HG02623 (cell line): ENCODE data around the gene KLHDC7B.

ENCODE experiments used
- ATAC-seq: cut with Tn5 transposase; IDR thresholded peaks from one replicate; pipeline ENCODE4 v1.9.1; 2021; ENCODE audit warnings: moderate library complexity; ENCODE audit not compliant: unreplicated experiment

KLHDC7B gene

DNA sequence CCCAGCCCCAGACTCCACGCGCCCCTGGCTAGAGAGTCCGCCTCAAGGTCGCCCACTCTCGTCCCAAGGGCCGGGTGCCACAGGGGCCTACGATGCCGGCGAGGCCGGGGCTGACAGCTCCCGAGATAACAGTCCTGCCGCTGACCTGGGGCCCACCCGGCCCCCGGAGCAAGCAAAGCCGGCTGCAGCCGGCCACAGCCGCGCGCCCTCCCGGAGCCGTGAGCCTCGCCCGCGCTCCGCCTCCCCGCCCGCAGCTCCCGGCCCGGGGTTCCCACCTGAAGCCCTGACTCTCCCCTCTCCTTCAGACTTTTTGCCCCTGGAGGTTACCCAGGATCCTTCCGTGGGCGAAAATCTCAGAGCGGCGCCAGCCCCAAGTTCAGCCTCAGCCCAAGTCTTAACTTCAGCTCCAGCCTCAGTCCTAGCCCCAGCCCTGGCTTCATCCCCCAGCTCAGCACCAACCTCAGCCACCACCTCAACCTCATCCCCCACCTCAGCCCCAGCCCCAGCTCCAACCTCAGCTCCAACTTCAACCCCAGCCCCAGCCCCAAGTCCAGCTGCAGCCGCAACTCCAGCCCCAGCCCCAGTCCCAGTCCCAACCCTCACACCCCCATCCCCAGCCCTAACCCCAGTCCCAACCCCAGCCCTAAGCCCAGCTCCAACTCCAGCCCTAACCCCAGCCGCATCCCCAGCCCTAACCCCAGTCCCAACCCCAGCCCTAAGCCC, 1.7 kb downstream of the KLHDC7B start:
- no peak for ATAC-seq

DNA sequence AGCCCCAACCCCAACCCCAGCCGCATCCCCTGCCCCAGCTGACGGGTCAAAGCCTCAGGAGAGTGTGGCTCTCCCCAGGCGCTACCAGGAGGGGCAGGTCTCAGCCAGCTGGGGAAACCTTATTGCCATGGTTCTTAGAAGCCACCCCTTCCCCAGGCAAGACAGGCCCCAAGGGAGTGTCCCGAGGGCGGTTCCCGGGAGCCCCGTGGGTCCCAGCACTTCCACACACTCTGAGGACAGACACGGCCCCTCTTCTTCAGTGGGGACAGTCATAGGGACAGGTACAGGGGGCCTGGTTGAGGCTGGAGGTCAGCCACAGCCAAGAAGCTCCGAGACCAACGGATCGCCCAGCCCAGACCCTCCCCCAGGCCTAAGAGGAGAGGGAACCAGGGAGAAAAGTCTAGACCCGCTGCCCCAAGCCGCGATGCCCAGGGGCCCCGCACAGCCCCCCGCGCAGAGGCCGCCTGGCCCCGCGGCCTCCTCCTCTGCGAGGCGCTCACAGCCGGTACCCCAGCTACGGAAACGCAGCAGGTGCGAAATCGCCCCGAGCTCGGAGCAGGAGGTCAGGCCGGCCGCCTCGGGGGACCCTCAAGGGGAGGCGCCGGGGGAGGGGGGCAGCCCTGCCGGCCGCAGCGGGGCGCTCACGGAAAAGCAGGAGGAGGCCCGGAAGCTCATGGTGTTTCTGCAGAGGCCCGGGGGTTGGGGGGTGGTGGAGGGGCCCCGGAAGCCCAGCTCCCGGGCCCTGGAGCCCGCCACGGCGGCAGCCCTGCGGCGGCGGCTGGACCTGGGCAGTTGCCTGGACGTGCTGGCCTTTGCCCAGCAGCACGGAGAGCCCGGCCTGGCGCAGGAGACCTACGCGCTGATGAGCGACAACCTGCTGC, 2.6 kb downstream of the KLHDC7B start:
- no peak for ATAC-seq

DNA sequence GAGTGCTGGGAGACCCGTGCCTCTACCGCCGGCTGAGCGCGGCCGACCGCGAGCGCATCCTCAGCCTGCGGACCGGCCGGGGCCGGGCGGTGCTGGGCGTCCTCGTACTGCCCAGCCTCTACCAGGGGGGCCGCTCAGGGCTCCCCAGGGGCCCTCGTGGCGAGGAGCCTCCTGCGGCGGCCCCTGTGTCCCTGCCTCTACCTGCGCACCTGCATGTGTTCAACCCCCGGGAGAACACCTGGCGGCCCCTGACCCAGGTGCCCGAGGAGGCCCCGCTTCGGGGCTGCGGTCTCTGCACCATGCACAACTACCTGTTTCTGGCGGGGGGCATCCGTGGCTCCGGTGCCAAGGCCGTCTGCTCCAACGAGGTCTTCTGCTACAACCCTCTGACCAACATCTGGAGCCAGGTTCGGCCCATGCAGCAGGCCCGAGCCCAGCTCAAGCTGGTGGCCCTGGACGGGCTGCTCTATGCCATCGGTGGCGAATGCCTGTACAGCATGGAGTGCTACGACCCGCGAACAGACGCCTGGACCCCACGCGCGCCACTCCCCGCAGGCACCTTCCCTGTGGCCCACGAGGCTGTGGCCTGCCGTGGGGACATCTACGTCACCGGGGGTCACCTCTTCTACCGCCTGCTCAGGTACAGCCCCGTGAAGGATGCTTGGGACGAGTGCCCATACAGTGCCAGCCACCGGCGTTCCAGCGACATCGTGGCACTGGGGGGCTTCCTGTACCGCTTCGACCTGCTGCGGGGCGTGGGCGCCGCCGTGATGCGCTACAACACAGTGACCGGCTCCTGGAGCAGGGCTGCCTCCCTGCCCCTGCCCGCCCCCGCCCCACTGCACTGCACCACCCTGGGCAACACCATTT, 3.5 kb downstream of the KLHDC7B start:
- no peak for ATAC-seq

DNA sequence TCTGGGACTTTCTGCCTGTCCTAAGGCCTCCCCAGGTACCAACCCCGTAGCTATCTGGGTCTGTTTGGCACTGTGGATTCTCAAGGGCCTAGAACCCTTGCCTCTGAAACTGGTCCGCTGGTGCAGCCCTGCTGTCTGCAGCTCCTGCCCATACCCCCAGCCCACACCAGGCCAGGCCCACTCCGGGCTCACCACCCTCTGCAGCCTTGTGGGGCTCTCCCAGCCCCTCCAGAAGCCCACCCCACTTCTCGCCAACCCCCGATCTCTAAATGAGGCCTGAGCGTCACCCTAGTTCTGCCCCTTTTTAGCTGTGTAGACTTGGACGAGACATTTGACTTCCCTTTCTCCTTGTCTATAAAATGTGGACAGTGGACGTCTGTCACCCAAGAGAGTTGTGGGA, 4.7 kb downstream of the KLHDC7B start:
- ATAC-seq = no peak

DNA sequence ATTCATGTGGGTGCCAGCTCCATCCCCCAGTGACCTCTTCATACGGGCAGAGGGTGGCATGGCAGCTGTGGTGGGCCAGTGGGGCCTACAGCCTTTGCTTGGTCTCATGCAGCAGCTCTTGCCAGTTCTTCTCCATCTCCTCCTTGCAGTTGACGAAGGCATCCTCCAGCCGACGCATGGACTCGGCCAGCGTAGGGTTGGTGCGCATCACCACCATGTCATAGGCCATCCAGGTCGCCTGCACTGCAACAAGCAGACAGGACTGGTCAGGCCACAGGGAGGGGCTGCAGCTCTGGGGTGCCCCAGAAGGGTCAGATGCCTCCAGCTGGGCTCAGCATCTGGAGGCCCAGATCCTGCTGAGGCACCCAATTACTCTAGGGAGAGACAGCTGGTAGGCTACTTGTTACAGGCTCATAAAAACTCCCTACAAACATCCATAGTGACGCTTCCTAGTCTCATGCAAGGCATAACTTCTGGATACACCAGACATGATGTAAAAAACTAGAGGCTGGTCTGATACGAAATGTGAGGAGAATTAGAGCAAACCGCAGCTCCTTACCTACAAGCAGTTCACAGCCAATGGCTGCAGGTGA, 5.6 kb downstream of the KLHDC7B start:
- ATAC-seq = no peak

DNA sequence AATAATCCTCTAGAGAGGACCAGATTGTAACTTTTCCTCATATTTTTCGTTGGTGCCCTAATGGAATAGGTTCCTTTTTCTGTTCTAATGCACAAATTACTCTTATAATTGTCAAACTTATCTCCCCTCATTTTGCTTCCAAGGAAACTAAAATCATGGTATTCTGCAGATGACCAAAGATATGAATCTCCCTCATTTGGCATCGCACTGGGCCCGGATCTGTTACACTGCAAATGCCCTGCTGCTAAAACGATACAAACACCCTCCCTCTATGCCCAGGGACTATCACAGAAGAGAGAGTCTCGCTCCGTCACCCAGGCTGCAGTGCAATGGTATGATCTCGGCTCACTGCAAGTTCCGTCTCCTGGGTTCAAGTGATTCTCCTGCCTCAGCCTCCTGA, 7.6 kb downstream of the KLHDC7B start:
- no peak for ATAC-seq

DNA sequence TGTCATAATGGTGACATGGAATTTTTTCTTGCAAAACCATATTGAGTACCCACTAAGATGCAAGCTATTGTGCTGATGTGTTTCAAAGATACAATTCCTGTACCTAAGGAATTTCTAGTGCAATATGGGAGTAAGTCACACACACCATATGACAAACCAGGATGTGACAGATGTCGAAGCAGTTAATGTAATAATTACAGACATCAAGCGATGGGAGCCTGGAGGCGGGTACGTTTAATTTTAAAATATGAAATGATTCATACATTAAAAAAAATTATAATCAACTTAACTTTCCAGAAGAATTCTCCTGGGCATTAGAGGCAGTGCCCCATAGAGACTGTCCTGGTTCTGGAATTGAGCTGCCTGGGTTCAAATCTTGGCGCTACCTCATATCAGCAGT, 11.0 kb downstream of the KLHDC7B start:
- no peak for ATAC-seq

DNA sequence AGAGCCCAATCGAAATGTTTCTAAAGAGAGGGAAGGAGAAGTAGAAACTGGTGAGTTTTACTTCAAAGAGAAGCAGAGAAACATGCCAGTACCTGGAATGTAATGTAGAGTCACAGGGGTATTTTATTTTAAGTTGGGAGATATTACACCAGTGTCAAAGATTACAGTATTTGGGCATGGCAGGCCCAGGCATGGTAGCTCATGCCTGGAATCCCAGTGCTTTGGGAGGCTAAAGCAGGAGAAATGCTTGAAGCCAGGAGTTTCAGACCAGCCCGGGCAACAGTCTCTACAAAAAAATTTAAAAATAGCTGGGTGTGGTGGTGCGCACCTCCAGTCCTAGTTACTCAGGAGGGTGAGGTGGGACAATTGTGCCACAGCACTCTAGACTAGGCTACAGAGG, 14.3 kb downstream of the KLHDC7B start:
- ATAC-seq = no peak

DNA sequence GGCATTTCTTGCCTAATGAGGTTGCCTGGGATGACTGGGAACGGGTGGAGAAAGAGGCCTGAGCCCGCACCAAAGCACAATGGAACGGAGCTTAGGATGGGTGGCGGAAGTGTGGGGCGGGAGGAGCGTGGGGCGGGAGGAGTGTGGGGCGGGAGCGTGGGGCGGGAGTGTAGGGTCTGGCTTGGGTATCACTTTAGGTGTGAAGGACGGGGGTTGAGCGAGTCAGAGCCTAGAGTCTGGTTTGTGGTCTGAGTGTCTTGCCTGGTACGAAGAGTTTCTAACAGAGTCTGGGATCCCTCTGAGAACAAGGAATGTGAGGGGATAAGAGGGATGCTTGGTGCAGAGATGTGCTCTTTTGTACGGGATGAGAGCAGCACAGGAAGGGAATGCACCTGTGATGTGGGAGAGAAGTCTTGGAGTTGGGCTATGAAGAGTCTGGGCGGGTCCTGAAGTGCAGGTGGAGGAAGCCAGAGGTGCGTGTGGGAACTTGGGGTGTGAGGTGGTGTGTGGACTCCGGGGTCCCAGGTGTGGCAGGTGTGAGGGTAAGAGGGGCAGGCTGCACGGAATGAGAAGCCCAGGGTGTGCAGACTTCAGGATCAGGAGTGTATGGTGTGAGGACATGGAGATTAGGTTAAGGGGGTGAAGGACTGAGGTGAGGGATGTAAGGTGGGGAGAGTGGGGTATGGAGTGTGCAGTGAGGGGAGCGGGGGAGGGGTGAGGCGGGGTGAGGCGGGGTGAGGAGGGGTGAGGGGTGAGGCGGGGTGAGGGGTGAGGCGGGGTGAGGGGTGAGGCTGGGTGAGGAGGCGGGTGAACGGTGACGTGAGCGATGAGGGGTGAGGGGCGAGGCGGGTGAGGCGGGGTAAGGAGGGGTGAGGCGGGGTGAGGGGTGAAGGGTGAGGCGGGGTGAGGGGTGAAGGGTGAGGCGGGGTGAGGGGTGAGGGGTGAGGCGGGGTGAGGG, 16.0 kb downstream of the KLHDC7B start:
- ATAC-seq = no peak

DNA sequence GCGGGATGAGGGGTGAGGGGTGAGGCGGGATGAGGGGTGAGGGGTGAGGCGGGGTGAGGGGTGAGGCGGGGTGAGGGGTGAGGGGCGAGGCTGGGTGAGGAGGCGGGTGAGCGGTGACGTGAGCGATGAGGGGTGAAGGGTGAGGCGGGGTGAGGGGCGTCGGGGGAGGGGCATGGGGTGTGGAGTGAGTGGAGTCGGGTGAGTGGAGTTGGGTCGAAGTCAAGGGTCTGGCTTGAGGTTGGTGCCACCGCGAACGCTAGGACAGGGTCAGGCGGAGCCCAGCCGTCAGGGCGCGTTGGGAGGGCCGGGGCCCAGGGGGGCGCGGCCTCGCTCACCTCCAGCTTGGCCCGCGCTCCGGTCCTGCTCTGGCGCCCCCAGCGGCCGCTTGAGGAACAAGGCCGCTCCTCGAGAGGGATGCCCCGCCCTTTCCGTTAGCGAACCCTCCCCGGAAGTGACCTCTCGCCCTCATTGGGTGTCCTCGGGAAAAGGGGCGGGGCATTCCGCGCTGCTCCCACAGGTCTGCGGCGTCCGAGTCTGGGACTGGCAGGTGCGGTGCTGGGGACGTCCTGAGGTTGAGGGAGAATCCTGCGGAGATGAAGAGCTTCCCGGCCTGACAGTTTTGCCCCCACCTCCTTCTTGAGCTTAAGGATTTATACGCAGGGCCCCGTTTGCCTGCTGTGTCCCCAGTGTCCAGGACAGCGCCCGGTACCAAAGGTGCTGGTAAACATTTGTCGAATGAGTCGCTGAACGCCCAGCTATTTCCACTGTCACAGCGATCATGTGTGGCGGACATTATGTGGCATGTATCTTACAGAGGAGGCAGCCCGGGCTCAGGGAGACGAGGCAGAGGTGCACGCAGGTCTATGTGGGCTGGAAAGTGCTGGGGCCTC, 17.1 kb downstream of the KLHDC7B start, which contains the start of gene SYCE3:
Gene SYCE3 (minus strand): TSS at position 397 of the 890 bp plus-strand sequence. CDS start 6,514 bp downstream, outside the sequence.
- peak; percentile 82 for ATAC-seq

DNA sequence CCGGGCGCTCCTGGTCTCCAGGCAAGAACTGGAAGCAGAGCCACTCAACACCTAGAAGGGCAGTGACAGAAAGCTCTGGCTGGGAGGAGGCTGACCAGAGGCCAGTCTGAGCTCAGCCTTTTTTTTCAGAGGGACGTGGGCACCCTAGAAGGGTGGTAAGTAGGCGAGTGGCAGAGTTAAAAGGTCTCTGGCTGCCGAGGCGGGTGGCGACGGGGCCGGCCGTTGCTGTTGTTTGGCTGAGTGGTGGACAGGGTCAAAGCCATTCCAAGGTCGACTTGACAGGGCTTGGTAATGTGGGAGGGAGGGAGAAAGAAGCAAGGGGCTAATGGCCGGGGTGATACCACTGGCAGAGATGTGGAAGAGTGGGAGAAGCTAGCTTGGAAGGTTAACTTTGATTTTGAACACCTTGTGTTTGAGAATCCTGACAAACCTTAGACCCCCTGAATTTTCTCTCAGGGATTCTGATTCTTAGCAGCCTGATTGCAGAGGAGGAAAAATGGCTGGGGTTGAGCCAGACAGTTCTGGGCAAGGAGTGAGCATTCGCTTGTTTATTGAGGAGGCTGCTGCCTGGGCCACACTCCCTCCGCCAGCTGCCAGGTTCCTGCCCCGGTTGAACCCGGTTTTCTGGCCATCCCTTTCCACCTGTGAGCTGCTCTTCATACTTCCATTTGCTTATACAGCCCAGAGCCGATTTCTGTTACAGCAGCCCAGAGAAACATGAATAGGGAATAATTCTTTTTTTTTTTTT, 17.9 kb downstream of the KLHDC7B start:
- no peak for ATAC-seq

DNA sequence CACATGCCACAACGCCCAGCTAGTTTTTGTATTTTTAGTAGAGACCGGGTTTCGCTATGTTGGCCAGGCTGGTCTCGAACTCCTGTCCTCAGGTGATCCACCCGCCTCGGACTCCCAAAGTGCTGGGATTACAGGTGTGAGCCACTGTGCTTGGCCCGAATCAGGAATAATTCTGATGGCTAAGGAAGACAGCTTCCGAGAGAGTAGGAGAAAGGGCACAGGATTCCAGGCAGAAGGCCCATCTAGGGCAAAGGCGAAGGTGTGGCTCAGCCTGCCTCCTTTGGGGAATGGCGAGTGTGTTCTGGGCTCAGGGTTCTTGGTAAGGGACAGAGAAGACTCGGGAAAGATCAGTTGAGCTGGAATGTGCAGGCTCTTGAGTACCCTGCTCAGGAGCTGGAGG, 18.6 kb downstream of the KLHDC7B start:
- ATAC-seq = no peak

DNA sequence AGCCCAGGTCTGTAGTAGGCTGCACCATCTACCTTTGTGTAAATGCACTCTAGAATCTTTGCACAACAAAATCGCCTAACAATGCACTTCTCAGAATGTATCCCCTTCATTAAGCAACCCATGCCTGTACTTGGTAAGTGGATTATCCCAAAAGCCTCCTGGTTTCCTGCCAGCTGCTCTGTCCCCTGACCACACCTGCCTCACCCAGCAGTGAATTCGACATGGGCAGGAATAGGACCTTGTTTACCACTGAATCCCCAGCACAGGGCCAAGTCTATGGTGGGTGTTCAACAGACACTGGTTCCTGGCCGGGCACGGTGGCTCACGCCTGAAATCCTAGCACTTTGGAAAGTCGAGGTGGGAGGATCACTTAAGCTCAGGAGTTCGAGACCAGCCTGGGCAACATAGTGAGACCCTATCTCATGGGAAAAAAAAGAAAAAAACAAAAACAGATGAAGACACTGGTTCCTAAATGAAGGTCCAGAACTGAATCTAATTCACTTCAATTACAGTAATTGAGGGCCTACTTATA, 22.1 kb downstream of the KLHDC7B start:
- ATAC-seq = no peak

DNA sequence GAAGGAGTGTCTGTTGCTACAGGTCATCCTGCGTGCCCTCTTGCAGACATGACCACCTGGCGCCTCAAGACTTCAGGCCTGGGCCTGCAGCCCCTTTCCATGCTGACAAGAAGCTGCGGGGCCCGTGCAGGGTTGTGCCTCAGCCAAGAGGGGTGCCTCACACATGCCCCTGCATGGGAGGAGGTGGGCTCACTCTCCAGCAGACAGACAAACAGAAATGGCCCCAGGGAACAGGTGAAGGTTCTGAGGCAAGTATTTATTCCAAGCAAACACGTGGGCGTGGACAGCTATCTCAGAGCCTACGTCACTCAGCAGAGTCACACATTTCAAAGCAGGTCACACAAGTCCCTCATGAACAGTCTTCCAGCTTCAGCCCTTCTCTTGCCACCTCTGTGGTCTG, 22.9 kb downstream of the KLHDC7B start:
- no peak for ATAC-seq

DNA sequence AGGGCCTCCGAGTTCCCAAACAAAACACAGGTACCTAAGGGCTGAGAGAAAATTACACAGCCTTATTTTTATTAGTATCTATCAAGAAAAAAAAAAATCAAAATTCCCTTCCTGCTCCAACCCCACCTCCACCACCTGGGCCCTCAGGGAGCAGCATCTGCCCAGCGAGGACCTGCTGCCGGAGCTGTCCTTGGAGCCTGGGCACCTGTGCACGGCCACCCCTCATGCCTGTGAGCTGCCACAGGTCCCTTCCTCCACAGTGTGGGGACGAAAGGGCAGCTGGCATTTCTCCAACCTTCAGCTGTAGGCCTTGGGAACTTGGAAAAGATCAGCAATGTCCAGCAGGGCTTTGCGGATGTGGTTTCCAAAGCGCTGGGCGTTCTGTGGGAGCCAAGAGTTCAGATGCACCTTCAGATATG, 23.4 kb downstream of the KLHDC7B start:
- no peak for ATAC-seq

DNA sequence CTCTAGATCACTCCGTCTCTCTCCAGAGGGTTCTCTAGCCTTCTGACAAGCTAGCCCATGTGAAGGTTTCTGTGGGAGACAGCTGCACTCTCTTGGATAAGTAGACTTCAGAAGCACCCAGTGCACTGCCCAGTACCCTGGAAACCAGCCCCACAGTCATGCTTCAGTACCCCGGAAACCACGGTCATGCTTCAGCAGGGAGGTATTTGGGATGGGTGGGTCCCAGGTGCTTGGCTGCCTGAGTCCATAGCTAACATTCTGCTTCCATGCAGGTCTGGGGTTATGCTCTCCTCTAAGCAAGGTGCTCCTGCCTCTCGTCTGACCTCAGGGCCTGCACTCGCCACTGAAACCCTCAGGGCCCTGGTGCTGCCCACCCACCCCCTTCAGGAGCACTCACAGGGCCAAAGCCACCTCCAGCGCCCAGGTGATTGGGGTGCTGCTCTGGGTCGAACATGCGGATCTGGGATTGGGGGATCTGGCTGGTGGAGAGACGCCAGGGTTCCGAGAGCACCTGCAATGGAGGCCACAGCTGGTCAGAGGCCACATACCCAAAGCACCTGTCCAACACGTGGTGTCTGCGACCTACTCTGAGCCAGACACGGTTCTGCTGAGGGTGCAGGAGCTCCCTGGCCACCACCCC, 24.3 kb downstream of the KLHDC7B start:
- ATAC-seq = no peak

DNA sequence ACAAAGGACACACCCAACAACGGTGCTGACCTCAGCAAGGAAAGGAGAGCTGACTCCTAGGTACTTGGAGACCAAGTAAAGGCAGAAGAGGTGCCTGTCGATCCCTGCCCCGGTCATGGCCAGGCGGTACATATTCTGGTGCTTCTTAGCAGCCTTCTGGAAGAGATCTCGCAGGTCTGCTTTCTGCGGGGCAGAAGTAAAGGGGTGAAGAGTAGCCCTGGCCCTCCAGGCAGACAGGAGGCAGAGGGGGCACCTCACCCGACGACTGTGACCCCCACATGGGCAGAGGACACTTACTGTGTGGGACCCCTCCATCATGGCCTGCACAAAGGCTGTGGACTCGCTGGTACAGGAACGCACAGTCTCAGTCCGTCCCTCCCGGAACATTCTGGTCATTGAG, 25.2 kb downstream of the KLHDC7B start:
- ATAC-seq = no peak
